WI38 (cell line): ENCODE measurements around the gene GRID1.

Experiments used
- H3K4me3 ChIP-seq: 2 replicates; pipeline ENCODE4 v1.5.1; 2011; ENCODE audit warnings: low read depth, mild to moderate bottlenecking, control low read depth, low read length
- CTCF ChIP-seq: IDR thresholded peaks from 2 replicates; pipeline ENCODE4 v1.5.1; 2012; ENCODE audit warnings: low read depth, mild to moderate bottlenecking, control low read depth, low read length

The GRID1 gene

GRCh38 chr10:86367152-86367951 lies 757 bp upstream of the GRID1 start:
- TF ChIP-seq CTCF, result no peak

GRCh38 chr10:86366902-86367151 lies 232 bp upstream of the GRID1 start:
- H3K4me3 ChIP-seq, result no peak overlapping the region
- no peak for TF ChIP-seq CTCF

More at GRCh38 chr10:86367152-86367951, 757 bp upstream of the GRID1 start:
- no peak overlapping the region for H3K4me3 ChIP-seq

- H3K4me3 ChIP-seq, result no peak overlapping the region
- TF ChIP-seq CTCF, result no peak
Observed at GRCh38 chr10:86365346-86366032, 1.1 kb downstream of the GRID1 start.

- no peak for TF ChIP-seq CTCF
- no peak overlapping the region for H3K4me3 ChIP-seq
Observed at GRCh38 chr10:86364491-86365345, 1.9 kb downstream of the GRID1 start.

GRCh38 chr10:86363833-86364490 lies 2.6 kb downstream of the GRID1 start:
- TF ChIP-seq CTCF, result no peak
- H3K4me3 ChIP-seq, result no peak overlapping the region

- no peak for TF ChIP-seq CTCF
- H3K4me3 ChIP-seq, result no peak overlapping the region
Observed at GRCh38 chr10:86363184-86363832, 3.3 kb downstream of the GRID1 start.
